HepG2 (cell line): ENCODE measurements around the gene FIZ1.

Experiments
- DPF2 ChIP-seq: sonication (generic); formaldehyde crosslinking; IDR thresholded peaks from 2 replicates; pipeline ENCODE4 v1.4.0; 2020; ENCODE audit warnings: mild to moderate bottlenecking, low read depth, missing genetic modification reagents, borderline replicate concordance
- DR1 ChIP-seq: sonication (generic); formaldehyde crosslinking; IDR thresholded peaks from 2 replicates; pipeline ENCODE4 v1.8.0; 2021; ENCODE audit warnings: mild to moderate bottlenecking, missing genetic modification reagents, inconsistent platforms
- MEIS2 ChIP-seq: sonication (generic); formaldehyde crosslinking; IDR thresholded peaks from 2 replicates; pipeline ENCODE4 v1.9.0; 2021; ENCODE audit warnings: mild to moderate bottlenecking, missing genetic modification reagents
- POLR2AphosphoS5 ChIP-seq: IDR thresholded peaks from 2 replicates; pipeline ENCODE4 v1.6.1; 2012; ENCODE audit warnings: low read depth, low read length
- REST ChIP-seq, 2 experiments: IDR thresholded peaks; 2 replicates each; pipeline ENCODE4 v1.6.1; 2011 to 2012; ENCODE audit warnings: low read length in 2 of 2, borderline replicate concordance in 1 of 2, low read depth in 1 of 2, mild to moderate bottlenecking in 1 of 2, moderate library complexity in 1 of 2
- RNF2 ChIP-seq: fragments of 450-650 bp; conservative IDR thresholded peaks from 2 replicates; pipeline ENCODE4 v1.6.1; 2016; ENCODE audit warnings: low read depth
- SMC3 ChIP-seq: IDR thresholded peaks from 2 replicates; pipeline ENCODE4 v1.6.1; 2011; ENCODE audit warnings: low read length, improper control_type of control experiment
- TEAD3 ChIP-seq: optimal IDR thresholded peaks from 2 replicates; pipeline ENCODE3; 2016; ENCODE audit warnings: borderline replicate concordance
- THAP7 ChIP-seq: sonication (generic); formaldehyde crosslinking; IDR thresholded peaks from 2 replicates; pipeline ENCODE4 v1.8.1; 2023; ENCODE audit warnings: mild to moderate bottlenecking, missing genetic modification reagents

- no peak for TF ChIP-seq DPF2 (CRISPR knock-in tag)
- no peak for TF ChIP-seq RNF2
- TF ChIP-seq THAP7 (CRISPR knock-in tag) = no peak
- TF ChIP-seq SMC3 = no peak
- TF ChIP-seq DR1 = no peak
- no peak for TF ChIP-seq POLR2AphosphoS5
- no peak for TF ChIP-seq REST (IDR thresholded peaks at IDR 0.05; ENCODE audit: borderline replicate concordance in 1 of 2, low read depth in 1 of 2, low read length in 2 of 2)
- TF ChIP-seq TEAD3 = no peak
- TF ChIP-seq MEIS2 (CRISPR knock-in tag) = no peak
These were observed 38.2 kb upstream of the FIZ1 start for GRCh38 chr19:55637534-55637933.
